K562 (cell line): ENCODE measurements around the gene LZTS2. TPM values are rescaled to one million over a fixed set of nuclear protein-coding genes. Genes with fewer than 3 reads are reported as not detected.
A peak's percentile ranks its signal among the peaks of the same experiment; 100 is the strongest.

Source experiments
- ARNT ChIP-seq, 2 experiments: fragments of 450-650 bp; IDR thresholded peaks; 2 replicates each; pipeline ENCODE4 v1.6.1; 2016; ENCODE audit warnings: mild to moderate bottlenecking in 1 of 2
- CAMTA2 ChIP-seq: fragments of 250-450 bp; sonication (Bioruptor Pico); conservative IDR thresholded peaks from 2 replicates; pipeline ENCODE4 v1.5.1; 2022
- COPS2 ChIP-seq: fragments of 450-650 bp; conservative IDR thresholded peaks from 2 replicates; pipeline ENCODE4 v1.6.1; 2016; ENCODE audit warnings: mild to moderate bottlenecking, moderate library complexity
- ELF2 ChIP-seq: fragments of 250-450 bp; sonication (Bioruptor Pico); IDR thresholded peaks from 2 replicates; pipeline ENCODE4 v1.5.0; 2021; ENCODE audit warnings: mild to moderate bottlenecking
- EZH2 ChIP-seq: IDR thresholded peaks from 2 replicates; pipeline ENCODE4 v1.6.1; 2012; ENCODE audit warnings: low read depth, mild to moderate bottlenecking, inconsistent platforms, low read length, borderline replicate concordance
- FIP1L1 ChIP-seq: fragments of 200-400 bp; formaldehyde crosslinking; IDR thresholded peaks from 2 replicates; pipeline ENCODE4 v1.6.1; 2018; ENCODE audit warnings: mild to moderate bottlenecking, low read depth, low read length; ENCODE audit not compliant: poor library complexity, severe bottlenecking
- GTF2F1 ChIP-seq: IDR thresholded peaks from 2 replicates; pipeline ENCODE4 v1.6.1; 2011; ENCODE audit warnings: low read depth, low read length, improper control_type of control experiment
- HDAC8 ChIP-seq: fragments of 450-650 bp; IDR thresholded peaks from 2 replicates; pipeline ENCODE4 v1.6.1; 2016; ENCODE audit warnings: mild to moderate bottlenecking, missing genetic modification characterization, moderate library complexity, missing compliant biosample characterization
- HNRNPH1 ChIP-seq: fragments of 200-400 bp; formaldehyde crosslinking; optimal IDR thresholded peaks from 2 replicates; pipeline ENCODE3; 2017; ENCODE audit warnings: low read depth, mild to moderate bottlenecking, low read length, moderate library complexity
- PRPF4 ChIP-seq: fragments of 200-400 bp; formaldehyde crosslinking; IDR thresholded peaks from one replicate; pipeline ENCODE4 v1.6.1; 2017; ENCODE audit warnings: low read length, low read depth, mild to moderate bottlenecking; ENCODE audit not compliant: insufficient read depth, poor library complexity, severe bottlenecking
- RBM17 ChIP-seq: fragments of 200-400 bp; formaldehyde crosslinking; IDR thresholded peaks from 2 replicates; pipeline ENCODE4 v1.6.1; 2017; ENCODE audit warnings: low read depth, mild to moderate bottlenecking, low read length, borderline replicate concordance
- RBM25 ChIP-seq: fragments of 200-400 bp; formaldehyde crosslinking; IDR thresholded peaks from 2 replicates; pipeline ENCODE4 v1.6.1; 2018; ENCODE audit warnings: low read length, low read depth, moderate library complexity; ENCODE audit not compliant: severe bottlenecking
- SMAD2 ChIP-seq: fragments of 150-350 bp; IDR thresholded peaks from 2 replicates; pipeline ENCODE4 v1.6.1; 2014; ENCODE audit warnings: low read depth, mild to moderate bottlenecking, low read length
- SRSF9 ChIP-seq: fragments of 200-400 bp; formaldehyde crosslinking; IDR thresholded peaks from 2 replicates; pipeline ENCODE4 v1.6.1; 2017; ENCODE audit warnings: low read depth, low read length, borderline replicate concordance
- ZFP36 ChIP-seq: fragments of 150-350 bp; IDR thresholded peaks from 2 replicates; pipeline ENCODE4 v1.6.1; 2018; ENCODE audit warnings: low read length, low read depth; ENCODE audit not compliant: partially characterized antibody
- ZNF586 ChIP-seq: fragments of 450-650 bp; formaldehyde crosslinking; conservative IDR thresholded peaks from 2 replicates; pipeline ENCODE4 v1.4.0; 2020; ENCODE audit warnings: mild to moderate bottlenecking, moderate library complexity
- ZNF696 ChIP-seq: fragments of 250-450 bp; sonication (Bioruptor Pico); conservative IDR thresholded peaks from 2 replicates; pipeline ENCODE4 v1.4.0; 2020; ENCODE audit warnings: mild to moderate bottlenecking, moderate library complexity
- ZNF785 ChIP-seq: fragments of 250-450 bp; sonication (Bioruptor Pico); IDR thresholded peaks from 2 replicates; pipeline ENCODE4 v1.4.0; 2020; ENCODE audit warnings: mild to moderate bottlenecking
- polyA plus RNA-seq, 8 experiments: library from polyadenylated mRNA; depleted of rRNA in 4 of 8; stranded (reverse) in 5 of 8; unstranded in 3 of 8; fragments of >200 nt; fragmentation: Nextera tagmentation in 2 of 8; fragmentation: Illumina TruSeq in 1 of 8; extraction: Ambion mirVana in 2 of 8; extraction: Trizol in 1 of 8; gene quantifications; 2 replicates each; pipeline versions ENCODE4 v1.2.1 to v1.2.3, GENCODE V29; 2011 to 2014; ENCODE audit warnings: inconsistent platforms in 1 of 8, missing spikeins in 1 of 8
- total RNA-seq, 7 experiments: library from RNA; depleted of rRNA in 6 of 7; stranded (reverse); fragments of >200 nt in 6 of 7; fragmentation: Illumina TruSeq in 2 of 7; extraction: Trizol in 2 of 7; gene quantifications; 2 replicates each; pipeline versions ENCODE4 v1.2.1 to v1.2.3, GENCODE V29; 2011 to 2021; ENCODE audit warnings: low replicate concordance in 1 of 7
- TF ChIP-seq, protein P1 (sequence below): fragments of 450-650 bp; IDR thresholded peaks from 2 replicates; pipeline ENCODE4 v1.6.1; 2016; ENCODE audit warnings: missing biosample characterization, missing genetic modification characterization
- TF ChIP-seq, protein P2 (sequence below): fragments of 250-450 bp; sonication (Bioruptor Pico); IDR thresholded peaks from 2 replicates; pipeline ENCODE4 v1.8.0; 2021; ENCODE audit warnings: moderate library complexity, mild to moderate bottlenecking, inconsistent platforms
- TF ChIP-seq, protein P3 (sequence below): fragments of 450-650 bp; IDR thresholded peaks from 2 replicates; pipeline ENCODE4 v1.7.1; 2018; ENCODE audit warnings: mild to moderate bottlenecking, low read depth; ENCODE audit not compliant: partially characterized antibody
- TF ChIP-seq, protein P4 (sequence below): sonication (generic); formaldehyde crosslinking; IDR thresholded peaks from 2 replicates; pipeline ENCODE4 v1.8.0; 2022; ENCODE audit warnings: missing genetic modification reagents, mild to moderate bottlenecking, moderate library complexity, borderline replicate concordance

LZTS2 gene
- total and polyA plus RNA-seq, 9 of the 15 experiments (the other 6 are each of a cell fraction or from before 2014, with no cell fraction given), result 0.23 to 42.5 (median 14.7) TPM

DNA sequence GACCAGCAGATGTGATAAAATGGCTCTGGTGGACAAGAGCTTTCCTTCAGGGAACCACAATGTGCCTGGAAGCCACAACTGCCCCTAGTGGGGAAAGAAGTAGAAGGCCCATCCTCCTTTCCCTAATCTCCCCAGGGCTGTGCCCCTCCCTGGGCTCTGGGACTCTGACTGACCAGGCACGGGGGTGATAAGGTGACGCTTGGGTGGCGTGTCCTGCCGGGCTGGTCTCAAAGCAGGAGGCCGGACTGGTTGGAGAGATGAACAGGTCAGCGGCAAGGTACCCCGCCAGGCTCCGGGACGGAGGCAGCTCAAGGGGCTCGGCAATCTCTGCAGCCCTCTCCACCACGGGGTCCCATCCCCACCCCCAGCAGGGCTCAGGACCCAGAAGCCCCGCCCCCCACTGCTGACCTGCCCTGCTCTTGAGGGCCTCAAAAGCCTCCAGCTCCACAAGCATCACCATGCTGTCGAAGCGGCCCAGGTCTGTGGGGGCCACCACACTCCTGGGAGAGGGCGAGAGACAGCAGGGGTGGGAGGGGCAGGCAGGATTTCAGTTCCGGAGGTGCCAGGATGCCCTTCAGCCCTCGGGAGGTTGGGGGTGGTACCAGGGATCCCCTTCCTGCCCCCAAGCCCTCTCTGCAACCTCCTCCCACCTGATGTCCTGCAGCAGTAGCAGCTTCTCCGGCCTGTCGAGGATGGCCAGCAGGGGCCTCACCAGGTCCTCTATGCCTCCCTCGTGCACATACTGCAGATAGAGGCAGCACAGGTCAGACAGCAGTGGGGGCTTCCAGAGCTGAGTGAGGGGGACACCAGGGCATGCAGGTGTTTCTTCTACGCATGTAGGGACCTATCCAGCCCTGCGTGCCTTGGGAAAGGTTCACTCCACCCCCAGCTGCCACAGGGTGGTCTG, 12.2 kb downstream of the LZTS2 start (continued):
- no peak for TF ChIP-seq FIP1L1
- TF ChIP-seq RBM25, result no peak
- no peak for TF ChIP-seq SMAD2
- TF ChIP-seq ZNF696 (CRISPR knock-in tag), result no peak
- TF ChIP-seq, protein P1, sequence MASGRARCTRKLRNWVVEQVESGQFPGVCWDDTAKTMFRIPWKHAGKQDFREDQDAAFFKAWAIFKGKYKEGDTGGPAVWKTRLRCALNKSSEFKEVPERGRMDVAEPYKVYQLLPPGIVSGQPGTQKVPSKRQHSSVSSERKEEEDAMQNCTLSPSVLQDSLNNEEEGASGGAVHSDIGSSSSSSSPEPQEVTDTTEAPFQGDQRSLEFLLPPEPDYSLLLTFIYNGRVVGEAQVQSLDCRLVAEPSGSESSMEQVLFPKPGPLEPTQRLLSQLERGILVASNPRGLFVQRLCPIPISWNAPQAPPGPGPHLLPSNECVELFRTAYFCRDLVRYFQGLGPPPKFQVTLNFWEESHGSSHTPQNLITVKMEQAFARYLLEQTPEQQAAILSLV, result no peak
- no peak for TF ChIP-seq CAMTA2 (CRISPR knock-in tag)
- TF ChIP-seq, protein P2, sequence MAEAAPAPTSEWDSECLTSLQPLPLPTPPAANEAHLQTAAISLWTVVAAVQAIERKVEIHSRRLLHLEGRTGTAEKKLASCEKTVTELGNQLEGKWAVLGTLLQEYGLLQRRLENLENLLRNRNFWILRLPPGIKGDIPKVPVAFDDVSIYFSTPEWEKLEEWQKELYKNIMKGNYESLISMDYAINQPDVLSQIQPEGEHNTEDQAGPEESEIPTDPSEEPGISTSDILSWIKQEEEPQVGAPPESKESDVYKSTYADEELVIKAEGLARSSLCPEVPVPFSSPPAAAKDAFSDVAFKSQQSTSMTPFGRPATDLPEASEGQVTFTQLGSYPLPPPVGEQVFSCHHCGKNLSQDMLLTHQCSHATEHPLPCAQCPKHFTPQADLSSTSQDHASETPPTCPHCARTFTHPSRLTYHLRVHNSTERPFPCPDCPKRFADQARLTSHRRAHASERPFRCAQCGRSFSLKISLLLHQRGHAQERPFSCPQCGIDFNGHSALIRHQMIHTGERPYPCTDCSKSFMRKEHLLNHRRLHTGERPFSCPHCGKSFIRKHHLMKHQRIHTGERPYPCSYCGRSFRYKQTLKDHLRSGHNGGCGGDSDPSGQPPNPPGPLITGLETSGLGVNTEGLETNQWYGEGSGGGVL (CRISPR knock-in tag), result no peak
- no peak for TF ChIP-seq ZNF785 (CRISPR knock-in tag)
- no peak for TF ChIP-seq GTF2F1
- no peak for TF ChIP-seq ELF2 (CRISPR knock-in tag)
- TF ChIP-seq PRPF4, result no peak
- TF ChIP-seq COPS2, result no peak
- TF ChIP-seq HDAC8, result no peak
- no peak for TF ChIP-seq ARNT (IDR thresholded peaks at IDR 0.05)
- no peak for TF ChIP-seq EZH2
- TF ChIP-seq RBM17, result no peak
- TF ChIP-seq, protein P3, sequence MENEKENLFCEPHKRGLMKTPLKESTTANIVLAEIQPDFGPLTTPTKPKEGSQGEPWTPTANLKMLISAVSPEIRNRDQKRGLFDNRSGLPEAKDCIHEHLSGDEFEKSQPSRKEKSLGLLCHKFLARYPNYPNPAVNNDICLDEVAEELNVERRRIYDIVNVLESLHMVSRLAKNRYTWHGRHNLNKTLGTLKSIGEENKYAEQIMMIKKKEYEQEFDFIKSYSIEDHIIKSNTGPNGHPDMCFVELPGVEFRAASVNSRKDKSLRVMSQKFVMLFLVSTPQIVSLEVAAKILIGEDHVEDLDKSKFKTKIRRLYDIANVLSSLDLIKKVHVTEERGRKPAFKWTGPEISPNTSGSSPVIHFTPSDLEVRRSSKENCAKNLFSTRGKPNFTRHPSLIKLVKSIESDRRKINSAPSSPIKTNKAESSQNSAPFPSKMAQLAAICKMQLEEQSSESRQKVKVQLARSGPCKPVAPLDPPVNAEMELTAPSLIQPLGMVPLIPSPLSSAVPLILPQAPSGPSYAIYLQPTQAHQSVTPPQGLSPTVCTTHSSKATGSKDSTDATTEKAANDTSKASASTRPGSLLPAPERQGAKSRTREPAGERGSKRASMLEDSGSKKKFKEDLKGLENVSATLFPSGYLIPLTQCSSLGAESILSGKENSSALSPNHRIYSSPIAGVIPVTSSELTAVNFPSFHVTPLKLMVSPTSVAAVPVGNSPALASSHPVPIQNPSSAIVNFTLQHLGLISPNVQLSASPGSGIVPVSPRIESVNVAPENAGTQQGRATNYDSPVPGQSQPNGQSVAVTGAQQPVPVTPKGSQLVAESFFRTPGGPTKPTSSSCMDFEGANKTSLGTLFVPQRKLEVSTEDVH, result no peak
- no peak for TF ChIP-seq SRSF9
- TF ChIP-seq ZFP36, result no peak
- TF ChIP-seq HNRNPH1, result no peak
- TF ChIP-seq, protein P4, sequence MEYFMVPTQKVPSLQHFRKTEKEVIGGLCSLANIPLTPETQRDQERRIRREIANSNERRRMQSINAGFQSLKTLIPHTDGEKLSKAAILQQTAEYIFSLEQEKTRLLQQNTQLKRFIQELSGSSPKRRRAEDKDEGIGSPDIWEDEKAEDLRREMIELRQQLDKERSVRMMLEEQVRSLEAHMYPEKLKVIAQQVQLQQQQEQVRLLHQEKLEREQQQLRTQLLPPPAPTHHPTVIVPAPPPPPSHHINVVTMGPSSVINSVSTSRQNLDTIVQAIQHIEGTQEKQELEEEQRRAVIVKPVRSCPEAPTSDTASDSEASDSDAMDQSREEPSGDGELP (CRISPR knock-in tag), result peak; percentile 60; the same call in 1 of the 2 replicates
- no peak for TF ChIP-seq ZNF586 (CRISPR knock-in tag)
